MM.1S (cell line): ENCODE data around the gene OR51I2.

ENCODE experiments used
- CTCF ChIP-seq: fragments of 300-600 bp; sonication (generic); IDR thresholded peaks from 2 replicates; pipeline ENCODE4 v1.5.1; 2016; ENCODE audit warnings: antibody characterized with exemption, low read length, mixed read lengths
- EZH2 ChIP-seq: fragments of 300-600 bp; sonication (generic); optimal IDR thresholded peaks from 2 replicates; pipeline ENCODE3; 2017; ENCODE audit warnings: low read depth, mild to moderate bottlenecking, antibody characterized with exemption, low read length, mixed read lengths

- TF ChIP-seq CTCF (no peak), EZH2 (no peak)
Measured at GRCh38 chr11:5486421-5486820, 37.3 kb downstream of the OR51I2 start.
